GM18508 (cell line): Measurements from ENCODE around the gene GFRA1.

Experiments
- ATAC-seq: cut with Tn5 transposase; IDR thresholded peaks from one replicate; pipeline ENCODE4 v1.9.1; 2021; ENCODE audit warnings: moderate number of reproducible peaks; ENCODE audit not compliant: insufficient read depth, unreplicated experiment

Gene GFRA1

DNA sequence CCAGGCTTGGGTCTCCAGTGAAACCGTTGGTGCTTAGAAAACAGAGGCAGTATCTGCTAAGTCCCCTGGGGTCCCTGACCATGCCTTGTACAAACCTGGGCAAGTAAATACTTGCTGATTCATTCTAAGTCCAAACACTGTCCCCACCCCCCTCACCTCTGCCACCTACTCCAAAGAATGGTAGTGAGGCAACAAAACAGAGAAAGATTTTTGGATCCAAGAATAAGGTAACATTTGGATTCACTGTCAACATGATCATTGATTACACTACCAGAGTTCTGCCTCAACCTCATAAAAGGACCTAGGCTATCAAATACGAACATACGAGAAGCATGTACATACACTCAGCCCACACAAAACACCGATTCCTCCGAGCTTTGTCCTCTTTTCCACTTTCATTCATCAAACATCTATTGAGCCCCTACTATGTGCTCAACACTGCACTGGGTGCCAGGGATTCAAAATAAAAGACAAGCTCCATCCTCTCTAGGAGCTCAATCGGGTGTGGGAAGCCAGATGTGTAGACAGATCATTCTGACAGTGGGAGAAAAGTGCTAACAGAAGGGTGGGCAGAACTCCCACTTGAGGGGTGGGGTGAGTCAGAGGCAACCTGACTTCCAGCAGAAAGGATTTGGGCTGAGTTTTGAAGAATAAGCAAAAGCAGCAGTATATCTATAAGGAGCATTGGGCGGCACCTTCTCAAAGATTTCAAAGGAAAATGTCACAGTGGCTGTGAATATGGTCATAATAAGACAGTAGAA, 71.2 kb downstream of the GFRA1 start:
- ATAC-seq = no peak

DNA sequence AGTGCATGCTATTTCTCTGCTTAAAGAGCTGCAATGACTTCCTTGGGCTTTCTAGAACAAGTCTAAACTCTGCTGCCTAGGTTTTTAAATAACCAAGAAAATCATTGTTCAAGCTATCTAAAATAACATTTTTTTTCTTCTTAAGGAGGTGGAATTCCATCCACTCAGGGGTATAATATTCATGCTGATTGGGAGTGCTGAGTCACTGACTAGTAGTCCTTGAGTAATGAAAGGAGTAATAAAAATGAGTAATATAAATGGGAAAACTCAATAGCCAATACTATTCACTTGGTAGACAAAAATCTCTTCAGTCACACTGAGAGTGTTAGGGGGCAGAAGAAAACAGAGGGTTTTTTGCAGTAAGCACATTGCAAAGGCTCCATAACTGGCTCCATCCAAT, 72.0 kb downstream of the GFRA1 start:
- no peak for ATAC-seq

DNA sequence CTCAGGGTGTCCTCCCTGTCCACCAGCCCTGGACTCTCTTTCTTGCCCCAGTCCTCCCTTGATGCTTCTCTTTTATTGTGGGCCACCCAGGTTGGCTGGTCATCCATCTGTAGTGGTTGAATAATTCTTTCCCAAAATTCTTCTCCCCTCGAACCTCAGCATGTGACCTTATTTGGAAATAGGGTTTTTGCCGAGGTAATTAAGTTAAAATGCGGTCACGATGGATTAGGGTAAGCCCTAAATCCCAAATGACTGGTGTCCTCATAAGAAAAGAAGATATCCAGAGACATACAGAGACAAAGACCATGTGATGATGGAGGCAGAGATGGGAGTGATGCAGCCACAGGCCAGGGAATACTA, 74.3 kb downstream of the GFRA1 start:
- no peak for ATAC-seq

DNA sequence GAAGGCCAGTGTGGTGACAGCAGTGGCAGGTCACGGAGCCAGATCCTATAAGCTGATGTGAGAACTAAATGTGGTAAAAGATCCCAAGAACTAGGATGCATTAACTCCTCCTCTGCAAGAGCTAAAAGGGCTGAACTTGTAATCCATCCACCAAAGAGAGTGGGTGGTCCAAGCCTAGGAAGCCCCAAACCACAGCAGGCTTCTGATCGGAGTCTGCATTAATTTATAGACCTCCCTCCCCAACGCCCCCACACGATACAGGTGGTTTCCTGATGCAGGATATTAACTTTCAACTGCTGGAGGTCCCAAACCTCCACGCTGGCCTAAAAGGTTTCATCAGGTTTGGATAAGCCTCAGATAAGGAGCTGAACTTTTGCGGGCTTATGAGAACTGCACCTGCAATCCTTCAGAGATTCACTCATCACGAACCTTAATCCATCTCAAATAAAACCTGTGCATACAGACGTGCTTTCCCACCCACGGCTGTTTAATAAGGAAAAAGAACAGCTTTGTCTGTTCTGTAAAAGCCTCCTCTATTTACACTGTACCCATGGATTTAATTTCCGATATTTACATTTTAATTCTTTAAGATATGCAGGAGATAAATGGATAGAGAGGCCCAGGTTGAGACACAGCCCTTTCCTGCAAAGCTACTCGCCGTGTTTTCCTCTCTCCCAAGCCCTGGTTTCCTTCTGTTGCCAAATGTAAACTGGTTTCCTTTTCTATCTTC, 74.9 kb downstream of the GFRA1 start:
- ATAC-seq = no peak

DNA sequence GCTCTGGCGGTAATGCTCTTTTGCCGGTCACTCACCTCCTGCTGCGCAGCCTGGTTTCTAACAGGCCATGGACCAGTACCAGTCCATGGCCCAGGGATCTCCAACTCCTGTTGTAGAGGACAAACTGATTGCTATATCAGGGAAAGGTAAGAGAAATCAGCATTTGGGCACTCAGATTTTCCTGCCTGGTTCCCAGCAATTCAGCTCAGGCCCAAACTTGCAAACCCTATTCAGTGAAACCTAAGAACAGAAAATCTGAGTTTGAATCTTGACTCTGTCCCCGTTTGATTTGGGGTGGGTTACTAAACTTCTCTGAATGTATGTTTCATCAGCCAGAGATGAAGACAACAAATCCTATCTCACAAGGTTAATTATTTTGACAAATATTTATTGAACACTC, 77.4 kb downstream of the GFRA1 start:
- ATAC-seq = no peak

DNA sequence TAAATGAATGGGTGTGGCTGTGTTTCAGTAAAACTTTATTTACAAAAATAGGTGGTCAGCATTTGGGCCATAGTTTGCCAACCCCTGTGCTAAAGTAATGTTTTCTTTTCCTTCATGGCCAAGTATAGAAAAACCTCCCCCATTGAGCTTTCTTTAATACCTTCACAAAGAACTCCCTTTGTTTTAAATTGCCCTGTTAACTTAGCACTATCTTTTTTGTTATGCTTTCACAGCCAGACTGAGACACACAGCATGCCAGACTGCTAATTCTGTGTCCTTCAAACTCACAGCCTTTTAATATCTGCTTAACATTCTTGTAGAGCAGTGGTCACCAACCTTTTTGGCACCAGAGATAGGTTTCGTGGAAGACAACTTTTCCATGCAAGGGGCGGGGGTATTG, 78.0 kb downstream of the GFRA1 start:
- ATAC-seq = no peak

DNA sequence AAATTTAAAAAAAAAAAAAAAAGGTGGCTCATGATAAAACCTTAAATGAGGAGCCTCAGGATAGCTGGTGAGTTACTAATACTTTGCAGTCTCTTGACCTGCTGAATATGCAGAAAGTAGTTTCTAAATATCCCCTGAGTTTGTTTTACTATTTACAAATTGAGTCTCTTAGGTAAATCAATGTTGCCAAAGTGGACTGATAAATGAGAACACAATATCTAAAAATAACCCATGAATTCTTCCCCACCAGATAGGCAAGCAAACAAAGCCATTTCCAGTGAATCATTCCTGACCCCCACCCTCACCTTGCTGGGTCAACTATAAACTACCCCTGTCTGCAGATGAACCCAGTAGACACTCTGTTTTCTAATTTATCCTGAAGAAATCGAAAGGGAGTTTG, 78.9 kb downstream of the GFRA1 start:
- ATAC-seq = no peak

DNA sequence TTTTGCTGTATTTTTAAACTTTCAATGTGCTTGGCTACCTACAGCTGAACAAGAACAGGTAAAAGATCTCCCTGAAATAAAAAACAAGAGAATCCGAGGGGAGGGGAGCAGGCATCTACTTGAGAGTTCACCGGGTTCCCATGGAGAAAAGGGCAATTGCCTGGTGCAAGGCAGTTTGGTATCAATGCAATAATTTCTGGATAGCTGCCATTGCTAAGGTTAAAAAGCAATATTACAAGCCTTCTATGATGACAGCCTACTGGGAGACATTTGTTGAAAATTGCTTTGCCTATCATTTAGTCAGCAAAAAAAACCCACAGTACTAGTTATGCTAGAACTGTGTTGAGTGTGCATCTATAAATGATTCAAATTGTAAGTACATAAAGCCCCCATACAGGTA, 82.1 kb downstream of the GFRA1 start:
- no peak for ATAC-seq

DNA sequence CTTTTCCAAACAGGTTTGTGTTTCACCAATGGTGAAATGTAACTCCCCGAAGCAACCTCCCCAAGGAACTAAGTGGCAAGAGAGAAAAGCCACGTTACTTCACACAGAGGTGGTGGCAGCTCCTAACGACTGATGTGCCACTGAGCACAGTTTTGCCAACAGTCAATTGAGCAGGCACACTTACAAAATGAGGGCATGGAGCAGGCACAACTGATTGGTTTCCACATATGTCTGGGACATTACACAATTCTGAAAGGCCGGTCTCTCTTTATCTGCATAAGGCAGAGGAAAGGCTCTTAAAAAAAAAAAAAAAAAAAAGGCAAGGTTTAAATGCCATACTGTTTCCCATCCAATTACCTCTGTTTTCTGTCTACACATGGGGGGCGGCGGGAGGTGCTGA, 86.7 kb downstream of the GFRA1 start:
- no peak for ATAC-seq

DNA sequence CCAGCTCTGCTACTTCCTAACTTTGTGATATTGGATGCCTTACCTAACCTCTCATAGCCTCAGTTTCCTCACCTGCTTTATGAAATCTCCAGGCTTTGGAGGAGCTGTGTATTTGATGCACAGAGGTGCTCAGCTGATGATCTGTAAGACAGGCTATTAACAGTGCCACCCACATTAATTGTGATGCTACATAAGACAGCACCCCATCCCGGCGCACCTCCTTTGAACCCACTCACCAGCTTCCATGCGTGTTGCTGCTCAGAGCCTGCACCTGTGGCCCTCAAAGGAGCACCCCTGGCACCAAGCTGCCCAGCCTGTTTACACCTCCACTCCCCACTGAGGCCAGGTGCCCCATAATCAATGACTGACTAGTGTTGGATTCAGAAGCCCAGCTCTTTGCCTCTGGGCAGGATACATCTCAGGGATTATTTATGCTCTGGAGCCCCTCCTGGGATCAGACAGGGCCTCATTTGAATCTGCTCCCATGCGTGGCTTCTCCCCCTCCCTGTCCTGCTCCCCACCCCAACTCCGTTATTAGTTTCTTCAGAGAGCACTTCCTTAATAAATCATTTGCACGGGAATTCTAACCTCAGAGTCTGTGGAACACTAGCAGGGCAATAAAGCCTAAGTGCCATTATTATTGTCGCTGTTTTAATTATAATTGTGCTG, 87.7 kb downstream of the GFRA1 start:
- no peak for ATAC-seq

DNA sequence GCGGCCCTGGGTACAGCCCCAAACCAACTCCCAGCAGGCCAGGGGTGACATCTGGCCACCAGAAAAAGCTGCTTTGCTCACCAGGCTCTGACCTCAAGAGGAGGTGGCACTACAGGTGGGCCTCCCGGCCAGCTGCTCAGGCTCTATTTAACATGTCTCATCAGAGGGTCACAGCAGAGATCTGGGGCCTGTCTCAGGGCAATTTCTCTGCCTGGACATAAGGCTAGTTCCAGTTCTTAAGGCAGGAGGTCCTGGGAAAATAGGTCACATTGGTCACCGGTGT, 88.6 kb downstream of the GFRA1 start:
- ATAC-seq = no peak

DNA sequence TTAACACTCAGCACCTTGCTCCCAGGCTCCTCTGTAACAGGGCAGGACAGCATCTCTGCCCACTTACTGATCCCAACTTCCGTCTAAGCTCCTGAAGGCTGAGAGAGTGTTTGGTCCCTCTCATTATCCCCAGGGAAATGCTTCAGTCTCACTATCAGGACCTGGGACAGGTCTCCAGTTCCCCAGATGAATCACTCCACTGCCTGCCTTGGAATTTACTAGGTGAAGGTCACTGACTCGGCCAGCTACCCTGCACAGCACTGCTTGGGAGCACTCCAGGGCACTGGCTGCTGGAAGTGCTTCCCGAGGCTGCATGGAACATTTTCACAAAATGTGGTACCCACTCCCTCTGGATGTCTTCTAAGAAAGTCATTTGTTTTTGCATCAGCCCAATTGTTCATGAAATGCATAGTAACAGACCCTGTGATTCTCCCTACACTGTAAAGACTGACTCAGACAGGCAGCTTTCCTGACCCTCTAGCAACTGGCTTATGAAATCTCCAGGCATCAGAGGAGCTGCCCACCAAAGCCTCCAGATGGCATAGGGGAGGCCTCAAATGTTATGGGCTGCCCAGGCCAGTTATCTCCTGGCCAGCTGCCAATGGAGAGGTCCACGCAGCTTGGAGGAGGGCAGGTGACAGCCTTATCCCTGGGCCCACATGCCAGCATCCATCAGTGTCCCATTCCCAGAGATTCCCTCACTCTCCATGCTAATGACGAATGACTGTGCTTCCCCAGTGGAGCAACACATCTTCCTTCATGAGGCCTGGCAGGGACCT, 89.1 kb downstream of the GFRA1 start:
- ATAC-seq = no peak

DNA sequence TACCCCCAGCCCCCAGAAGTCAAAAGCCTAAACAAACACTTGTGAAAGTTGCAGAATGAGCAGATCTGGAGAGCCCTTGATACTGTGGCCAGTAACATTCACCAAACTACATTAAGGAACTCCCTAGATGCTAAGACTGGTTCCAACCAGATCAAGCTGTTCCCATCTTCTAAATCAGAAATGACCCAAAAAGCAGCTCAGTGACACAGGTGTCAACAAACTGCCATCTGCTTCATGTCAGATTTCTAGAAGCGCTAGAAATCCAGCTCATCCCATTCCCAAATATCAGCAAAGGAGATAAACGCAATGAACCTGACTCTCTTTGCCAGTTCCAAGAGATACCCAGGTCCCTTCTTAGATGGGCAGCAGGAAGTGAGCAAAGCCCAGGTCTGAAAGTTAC, 90.6 kb downstream of the GFRA1 start:
- no peak for ATAC-seq

DNA sequence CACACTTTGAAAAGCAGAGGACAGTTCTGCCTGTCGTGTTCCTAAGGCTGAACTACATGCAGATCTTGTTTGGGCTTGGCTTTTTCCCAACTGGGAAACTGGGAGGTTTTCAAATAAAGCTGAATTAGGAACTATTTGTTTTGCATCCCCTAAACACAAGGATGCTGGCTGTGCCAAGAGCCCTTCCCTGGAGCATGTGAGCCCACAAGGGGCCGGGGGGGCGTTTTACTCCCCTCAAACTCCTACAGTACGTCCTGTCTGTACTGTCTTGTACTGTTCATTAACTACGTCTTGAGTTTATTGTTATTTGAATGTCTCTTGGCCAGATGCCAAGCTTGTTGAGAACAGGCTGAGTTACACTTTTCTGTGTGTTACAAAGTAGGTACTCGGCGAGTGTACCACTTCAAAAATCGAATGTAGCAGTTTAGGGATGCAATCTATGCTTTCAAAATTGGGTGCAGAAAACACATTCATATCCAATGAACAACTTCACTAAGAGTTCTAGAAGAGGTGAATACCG, 94.9 kb downstream of the GFRA1 start:
- no peak for ATAC-seq

DNA sequence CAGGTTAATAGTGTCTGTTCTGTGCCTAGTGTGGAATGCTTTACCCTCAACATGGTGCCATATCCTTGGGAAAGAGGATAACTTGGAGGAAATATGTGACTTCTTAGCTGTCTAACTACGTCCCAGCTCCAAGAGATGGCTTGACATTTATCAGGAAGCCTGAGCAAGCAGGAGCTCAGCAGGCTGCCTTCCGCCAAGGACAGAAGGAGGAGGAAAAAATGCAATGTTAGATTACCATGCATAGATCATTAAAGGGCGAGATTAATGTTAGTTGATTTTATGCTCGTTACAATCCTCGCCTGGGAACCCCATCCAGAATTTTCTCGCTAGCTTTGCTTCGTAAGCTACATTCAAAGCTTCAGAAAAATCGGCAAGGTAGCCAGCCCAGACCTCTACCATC, 97.8 kb downstream of the GFRA1 start:
- no peak for ATAC-seq

DNA sequence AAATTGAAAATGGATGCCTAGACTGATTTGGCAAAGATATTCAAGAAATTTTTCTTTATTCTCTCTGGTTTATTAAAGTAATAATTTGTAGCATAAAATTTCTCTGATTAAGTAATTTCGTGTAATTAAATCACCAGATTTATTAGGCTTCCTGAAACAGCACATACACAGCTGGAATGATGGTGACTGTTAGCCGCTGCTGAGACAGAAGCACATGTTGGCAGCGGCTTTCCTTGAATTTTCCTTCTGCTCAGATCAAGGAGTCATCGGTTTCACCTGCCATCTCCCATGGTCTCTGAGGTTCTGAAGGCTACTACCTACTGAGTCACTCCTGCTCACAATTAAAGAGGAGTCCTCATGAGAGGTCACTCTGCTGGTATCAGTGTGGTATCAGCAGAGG, 101.5 kb downstream of the GFRA1 start:
- ATAC-seq = no peak

DNA sequence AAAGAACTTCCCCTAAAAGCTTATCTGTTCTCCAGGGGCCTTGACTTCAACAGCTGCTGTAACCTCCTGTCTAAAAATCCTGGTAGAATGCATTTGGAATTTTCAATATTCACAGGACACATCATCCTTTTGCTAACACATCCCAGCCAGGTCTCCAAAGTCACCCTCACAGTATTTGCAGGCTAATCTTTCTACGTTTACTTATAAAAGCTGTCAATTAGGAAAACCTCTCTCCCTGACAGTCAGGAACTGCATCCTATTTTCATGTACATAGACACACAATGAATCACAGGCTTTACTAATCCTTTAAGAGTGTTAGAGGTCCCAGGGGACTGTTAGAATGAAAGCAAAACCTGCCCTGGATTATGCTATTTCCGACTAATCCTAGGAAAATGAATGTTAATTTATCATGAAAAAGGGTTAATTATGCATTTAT, 102.2 kb downstream of the GFRA1 start:
- ATAC-seq = no peak

DNA sequence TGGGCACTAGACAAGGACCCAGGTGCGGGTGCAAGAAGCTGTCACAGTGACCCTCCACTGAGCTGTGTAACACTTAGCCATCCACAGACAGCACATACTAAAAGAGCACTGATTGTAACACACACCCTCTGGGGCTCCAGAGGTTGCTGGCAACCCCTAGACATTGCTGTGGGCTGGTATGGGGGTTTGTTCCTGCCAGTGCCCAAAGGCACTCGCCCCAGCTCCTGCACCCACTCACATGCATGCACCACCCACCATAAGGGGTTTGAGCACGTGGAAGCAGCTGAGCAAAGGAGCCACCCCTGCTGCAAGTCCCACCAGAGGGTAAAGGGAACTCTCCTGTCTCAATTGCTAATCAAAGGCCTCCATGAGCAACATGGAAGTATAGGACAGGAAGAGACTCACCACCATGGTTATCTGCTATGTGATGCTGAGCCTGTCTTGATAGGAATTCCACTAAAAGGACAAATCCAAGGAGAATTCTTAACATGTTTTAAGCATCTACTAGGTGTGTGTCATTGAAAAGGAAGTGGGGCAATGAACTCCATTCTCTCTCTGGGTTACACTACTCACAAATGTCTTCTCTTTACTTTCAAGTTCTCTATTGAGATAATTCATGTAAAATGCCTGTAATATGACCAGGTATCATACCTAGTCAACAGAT, 103.1 kb downstream of the GFRA1 start:
- no peak for ATAC-seq

DNA sequence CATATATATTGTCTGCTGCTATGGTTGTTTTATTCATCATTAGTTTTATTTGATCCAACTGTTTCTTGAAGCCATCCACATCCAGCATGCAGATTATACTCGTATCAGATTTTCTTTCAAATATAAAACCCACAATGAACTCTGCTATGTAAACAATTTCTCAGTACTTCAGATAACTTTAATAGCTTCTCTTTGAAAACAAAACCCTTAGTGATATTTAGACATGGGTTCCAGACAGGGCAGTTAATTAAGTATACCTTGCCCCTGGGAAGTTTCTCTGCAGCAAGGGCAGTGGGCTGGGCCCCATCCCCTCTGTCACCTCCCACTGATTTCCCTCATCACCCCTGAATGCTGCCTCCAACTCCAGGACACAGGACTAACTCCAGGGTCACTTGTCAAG, 104.3 kb downstream of the GFRA1 start:
- no peak for ATAC-seq

DNA sequence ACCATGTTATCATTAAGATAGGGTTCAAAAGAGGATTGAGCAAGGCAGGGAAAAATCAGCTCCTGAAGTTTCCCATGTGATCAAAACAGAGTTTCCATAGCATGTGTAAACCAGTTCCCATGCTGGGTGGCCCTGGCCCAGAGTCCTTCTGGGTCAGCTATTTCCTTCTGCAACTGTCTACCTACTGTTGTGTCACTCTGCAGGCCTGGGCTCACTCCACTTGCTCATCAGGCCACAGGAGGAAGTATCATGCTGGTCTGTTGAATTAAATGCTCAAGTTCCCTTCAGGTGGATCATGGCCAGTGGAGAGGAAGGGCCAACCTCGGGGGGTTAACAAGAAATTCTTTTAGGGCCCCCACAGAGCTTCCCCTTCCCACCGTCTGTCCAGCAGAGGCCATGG, 104.7 kb downstream of the GFRA1 start:
- ATAC-seq = no peak
